Spleen (tissue), 7 donors: Measurements from ENCODE around the gene LSAMP.

Source experiments
- CTCF ChIP-seq, 11 experiments: fragments of 200-600 bp in 7 of 11; fragments of 450-650 bp in 4 of 11; sonication (generic) in 4 of 11; IDR thresholded peaks in 8 of 11; conservative IDR thresholded peaks in 3 of 11; 1 replicate in 7 of 11; 2 replicates in 4 of 11; pipeline versions ENCODE4 v1.4.0 to v1.8.0; 2016 to 2021; ENCODE audit warnings: antibody characterized with exemption in 11 of 11, inconsistent platforms in 4 of 11, mild to moderate bottlenecking in 1 of 11
- POLR2A ChIP-seq, 3 donors: fragments of 450-650 bp; IDR thresholded peaks; one replicate each; pipeline ENCODE4 v1.5.1; 2017; ENCODE audit warnings: antibody characterized with exemption in 3 of 3, mild to moderate bottlenecking in 1 of 3
- donor health status: DM: no; HTN: no; CAD: no; lungs with moderate emphysema.
- donor health status: DM: no; HTN: no; CAD: no.
- donor health status: DM: no; HTN: no; CAD: no.

DNA sequence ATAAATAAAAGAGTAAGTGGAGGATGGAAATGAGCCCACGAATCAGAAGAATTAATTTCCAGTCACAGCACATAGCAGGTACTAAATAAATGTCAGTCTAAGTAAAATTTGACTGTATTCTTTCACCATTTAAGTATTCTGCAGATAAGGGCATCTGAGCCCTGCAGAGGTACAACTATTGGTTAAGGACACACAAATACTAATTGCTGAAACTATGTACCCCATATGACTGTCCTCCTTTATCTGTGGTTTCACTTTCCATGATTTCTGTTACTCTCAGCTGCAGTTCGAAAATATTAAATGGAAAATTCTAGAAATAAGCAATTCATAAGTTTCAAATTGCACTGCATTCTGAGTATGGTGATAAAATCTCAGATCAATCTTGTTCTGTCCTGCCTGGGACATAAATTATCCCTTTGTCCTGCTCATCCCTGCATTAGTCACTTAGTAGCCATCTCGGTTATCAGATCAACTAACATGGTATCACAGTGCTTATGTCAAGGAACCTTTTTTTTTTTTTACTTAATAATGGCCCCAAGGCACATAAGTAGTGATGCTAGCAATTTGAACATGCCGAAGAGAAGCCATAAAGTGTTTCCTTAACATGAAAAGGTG is 95.1 kb downstream of the LSAMP start:
- TF ChIP-seq CTCF (IDR thresholded peaks at IDR 0.05 in 8 of 11, conservative IDR thresholded peaks at IDR 0.05 in 3 of 11) (no peak), POLR2A (IDR thresholded peaks at IDR 0.05) (no peak)
